IPS DF 6.9 (cell line): Measurements from ENCODE around the gene ATG2B.

Experiments used
- DNase-seq: peaks from one replicate; pipeline ENCODE4 v3.0.0-alpha.2; 2013; ENCODE audit warnings: low read depth, low spot score
- H3K27ac ChIP-seq: one replicate; pipeline ENCODE4 v1.5.1; 2013; ENCODE audit warnings: low read length, control low read depth
- H3K27me3 ChIP-seq: 2 replicates; pipeline ENCODE4 v1.6.1; 2013; ENCODE audit warnings: mild to moderate bottlenecking, low read length; ENCODE audit not compliant: control insufficient read depth, insufficient read depth
- H3K36me3 ChIP-seq: 2 replicates; pipeline ENCODE4 v1.6.1; 2013; ENCODE audit warnings: low read length; ENCODE audit not compliant: control insufficient read depth, insufficient read depth
- H3K4me1 ChIP-seq: 2 replicates; pipeline ENCODE4 v1.6.1; 2013; ENCODE audit warnings: low read length; ENCODE audit not compliant: control insufficient read depth, insufficient read depth
- H3K4me3 ChIP-seq: 2 replicates; pipeline ENCODE4 v1.5.1; 2013; ENCODE audit warnings: mild to moderate bottlenecking, low read length
- H3K9me3 ChIP-seq: 2 replicates; pipeline ENCODE4 v1.6.1; 2013; ENCODE audit warnings: low read length, inconsistent platforms; ENCODE audit not compliant: control insufficient read depth, insufficient read depth
- WGBS: extraction: QIAGEN DNeasy Blood & Tissue Kit; methylation state at CpG from one replicate; pipeline ENCODE4 v1.1.7; 2013; ENCODE audit warnings: mixed read lengths, missing lambda C conversion rate; ENCODE audit not compliant: insufficient read length, insufficient coverage; 5-methylcytosine and 5-hydroxymethylcytosine counted together

Gene ATG2B

GRCh38 chr14:96310906-96311305, 52.2 kb downstream of the ATG2B start:
- Histone ChIP-seq H3K36me3 (peaks cover 2% of the 10 kb centered on the region; the same call in 1 of the 2 replicates), H3K27me3 (no peaks in the 10 kb centered on the region; the same call in 1 of the 2 replicates), H3K27ac (no peak overlapping the region), H3K4me3 (no peak overlapping the region), H3K9me3 (no peaks in the 10 kb centered on the region), H3K4me1 (no peaks in the 10 kb centered on the region)
- WGBS, result no CpG with 5 or more reads among the region's 6 CpGs
- DNase-seq, result no peak

- H3K9me3 ChIP-seq, result no peaks in the 10 kb centered on the region
- H3K27me3 ChIP-seq, result no peaks in the 10 kb centered on the region; the same call in 1 of the 2 replicates
- H3K4me1 ChIP-seq, result no peaks in the 10 kb centered on the region
- WGBS, result 90% methylated on average over 2 of the region's 5 CpGs
- H3K36me3 ChIP-seq, result peaks cover 2% of the 10 kb centered on the region; the same call in 1 of the 2 replicates
- no peak overlapping the region for H3K27ac ChIP-seq
- no peak for DNase-seq
- H3K4me3 ChIP-seq, result no peak overlapping the region
These were observed 53.2 kb downstream of the ATG2B start for GRCh38 chr14:96309896-96310330.

DNA sequence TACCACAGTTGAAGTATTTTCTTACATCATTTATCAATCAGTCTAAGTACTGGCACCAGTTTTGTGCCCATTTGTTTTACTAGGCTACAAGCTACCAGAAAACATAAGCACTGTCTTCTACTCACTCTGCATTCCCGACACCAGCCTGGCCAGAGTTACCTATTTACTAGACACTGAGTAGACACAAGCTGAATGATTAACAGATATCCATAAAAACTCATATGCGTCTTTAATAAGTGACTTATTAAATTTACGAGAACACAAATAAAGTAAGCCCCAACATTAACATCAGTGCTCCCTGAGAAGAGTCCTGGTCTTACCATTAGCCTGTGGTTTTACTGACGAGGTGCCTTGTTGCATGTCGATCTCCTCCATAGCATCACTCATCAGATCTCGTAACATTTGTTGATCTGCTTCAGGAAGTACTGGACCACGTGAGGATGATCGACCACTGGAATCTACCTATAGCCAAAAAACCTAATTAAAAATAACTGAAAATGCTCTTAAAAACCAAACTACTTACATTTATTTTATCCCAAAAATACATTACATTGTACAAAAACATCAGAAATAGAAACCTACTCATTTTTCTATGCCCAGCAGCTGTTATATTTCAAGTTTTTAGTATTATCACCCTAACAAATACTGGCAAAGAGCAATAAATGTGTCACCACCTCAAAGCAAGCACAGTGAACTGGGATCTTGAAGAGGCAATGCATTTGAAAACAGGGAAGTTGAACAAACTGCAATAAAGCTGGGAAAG, 53.8 kb downstream of the ATG2B start:
- no peak overlapping the region for H3K27ac ChIP-seq
- no peak overlapping the region for H3K4me3 ChIP-seq
- no peaks in the 10 kb centered on the region for H3K9me3 ChIP-seq
- H3K4me1 ChIP-seq, result no peaks in the 10 kb centered on the region
- no peaks in the 10 kb centered on the region; the same call in 1 of the 2 replicates for H3K27me3 ChIP-seq
- DNase-seq, result no peak
- WGBS, result no CpG with 5 or more reads among the region's 8 CpGs
- H3K36me3 ChIP-seq, result peaks cover 2% of the 10 kb centered on the region; the same call in 1 of the 2 replicates

DNA sequence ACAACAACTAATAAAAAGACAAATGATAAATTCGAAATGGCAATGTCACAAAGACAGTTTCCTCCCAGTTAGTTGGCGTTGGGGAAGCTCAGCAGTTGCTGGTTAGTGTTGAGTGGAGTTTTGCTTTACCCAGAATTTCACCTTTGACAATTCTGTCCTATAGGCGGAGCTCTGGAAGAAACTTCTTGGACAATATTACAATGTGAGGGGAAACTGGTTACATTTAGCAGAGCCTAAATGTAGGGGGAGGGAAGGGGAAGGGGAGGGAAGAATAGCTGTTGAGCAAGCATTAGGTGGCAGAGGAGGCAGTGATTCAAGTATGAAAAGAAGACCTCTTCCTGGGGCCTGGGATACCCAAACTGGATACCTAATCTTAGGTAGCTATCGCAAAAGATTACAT, 55.7 kb downstream of the ATG2B start:
- peaks cover 2% of the 10 kb centered on the region; the same call in 1 of the 2 replicates for H3K36me3 ChIP-seq

GRCh38 chr14:96304956-96305355, 58.2 kb downstream of the ATG2B start:
- H3K27ac ChIP-seq, result no peak overlapping the region
- no peak for DNase-seq
- no CpG with 5 or more reads among the region's 9 CpGs for WGBS
- no peaks in the 10 kb centered on the region for H3K4me1 ChIP-seq
- H3K36me3 ChIP-seq, result no peaks in the 10 kb centered on the region; the same call in 1 of the 2 replicates
- no peaks in the 10 kb centered on the region; the same call in 1 of the 2 replicates for H3K27me3 ChIP-seq
- H3K9me3 ChIP-seq, result no peaks in the 10 kb centered on the region
- no peak overlapping the region for H3K4me3 ChIP-seq

More for the DNA sequence above, 55.7 kb downstream of the ATG2B start:
- no peaks in the 10 kb centered on the region for H3K4me1 ChIP-seq
- no peak for DNase-seq
- H3K27ac ChIP-seq, result no peak overlapping the region
- no peak overlapping the region for H3K4me3 ChIP-seq
- no CpG with 5 or more reads among the region's 4 CpGs for WGBS
- H3K9me3 ChIP-seq, result no peaks in the 10 kb centered on the region
- no peaks in the 10 kb centered on the region; the same call in 1 of the 2 replicates for H3K27me3 ChIP-seq

DNA sequence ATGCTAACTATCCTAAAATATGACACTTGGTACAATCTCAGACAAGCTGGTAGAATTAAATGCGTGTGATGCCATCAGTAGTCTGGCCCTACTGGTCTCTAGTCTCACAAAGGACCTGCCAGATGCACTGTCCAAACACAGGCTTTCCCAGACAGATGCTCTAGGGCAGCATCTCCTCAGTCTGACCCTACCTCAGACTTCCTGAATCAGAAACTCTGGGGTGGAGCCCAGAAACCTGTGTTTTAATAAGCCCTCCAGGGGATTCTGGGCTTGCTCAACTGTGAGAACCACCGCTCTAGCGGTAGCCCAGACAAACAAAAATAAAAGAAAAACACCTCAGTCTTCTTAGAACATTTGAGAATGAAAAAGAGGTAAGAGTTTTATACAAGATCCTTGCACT, 59.2 kb downstream of the ATG2B start:
- Histone ChIP-seq H3K27ac (no peak overlapping the region), H3K4me1 (no peaks in the 10 kb centered on the region), H3K9me3 (no peaks in the 10 kb centered on the region), H3K4me3 (no peak overlapping the region), H3K36me3 (no peaks in the 10 kb centered on the region; the same call in 1 of the 2 replicates), H3K27me3 (no peaks in the 10 kb centered on the region; the same call in 1 of the 2 replicates)
- WGBS, result no CpG with 5 or more reads among the region's 3 CpGs
- no peak for DNase-seq

- H3K27ac ChIP-seq, result no peak overlapping the region
- no peak overlapping the region for H3K4me3 ChIP-seq
- H3K4me1 ChIP-seq, result no peaks in the 10 kb centered on the region
- H3K27me3 ChIP-seq, result no peaks in the 10 kb centered on the region
- no CpG with 5 or more reads among the region's 3 CpGs for WGBS
- DNase-seq, result no peak
- no peaks in the 10 kb centered on the region for H3K9me3 ChIP-seq
- H3K36me3 ChIP-seq, result no peaks in the 10 kb centered on the region; the same call in 1 of the 2 replicates
These were observed 63.7 kb downstream of the ATG2B start for GRCh38 chr14:96299441-96299840.

DNA sequence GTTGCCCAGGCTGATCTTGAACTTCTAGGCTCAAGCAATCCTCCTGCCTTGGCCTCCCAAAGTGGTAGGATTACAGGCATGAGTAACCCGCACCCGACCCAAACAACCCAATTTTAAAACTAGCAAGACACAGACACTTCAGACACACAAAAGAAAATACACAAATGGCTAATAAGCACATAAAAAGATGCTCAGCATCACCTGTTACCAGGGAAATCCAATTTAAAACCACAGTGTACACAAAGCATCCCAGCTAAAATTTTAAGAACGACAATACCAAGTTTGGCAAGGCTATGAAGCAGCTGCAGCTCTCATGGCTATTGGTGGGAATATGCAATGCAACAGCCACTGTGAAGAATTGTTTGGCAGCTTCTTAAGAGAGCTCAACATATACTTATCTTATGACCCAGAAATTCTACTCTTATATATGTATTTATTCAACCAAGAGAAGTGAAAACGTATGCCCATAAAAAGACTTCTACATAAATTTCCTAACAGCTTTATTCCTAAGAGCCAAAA, 65.1 kb downstream of the ATG2B start:
- WGBS, result no CpG with 5 or more reads among the region's 4 CpGs
- H3K36me3 ChIP-seq, result no peaks in the 10 kb centered on the region; the same call in 1 of the 2 replicates
- H3K9me3 ChIP-seq, result no peaks in the 10 kb centered on the region
- no peaks in the 10 kb centered on the region for H3K4me1 ChIP-seq
- H3K4me3 ChIP-seq, result no peak overlapping the region
- DNase-seq, result no peak
- no peak overlapping the region for H3K27ac ChIP-seq
- no peaks in the 10 kb centered on the region for H3K27me3 ChIP-seq

GRCh38 chr14:96297000-96297399, 66.1 kb downstream of the ATG2B start:
- no CpG with 5 or more reads among the region's 2 CpGs for WGBS
- no peaks in the 10 kb centered on the region; the same call in 1 of the 2 replicates for H3K36me3 ChIP-seq
- no peak for DNase-seq
- H3K4me3 ChIP-seq, result no peak overlapping the region
- H3K27me3 ChIP-seq, result no peaks in the 10 kb centered on the region
- H3K27ac ChIP-seq, result no peak overlapping the region
- no peaks in the 10 kb centered on the region for H3K4me1 ChIP-seq
- H3K9me3 ChIP-seq, result no peaks in the 10 kb centered on the region

GRCh38 chr14:96294246-96294645, 68.9 kb downstream of the ATG2B start:
- H3K4me1 ChIP-seq, result no peaks in the 10 kb centered on the region
- peaks cover 2% of the 10 kb centered on the region; the same call in 1 of the 2 replicates for H3K36me3 ChIP-seq
- no peaks in the 10 kb centered on the region for H3K27me3 ChIP-seq
- H3K4me3 ChIP-seq, result no peak overlapping the region
- no peak overlapping the region for H3K27ac ChIP-seq
- H3K9me3 ChIP-seq, result no peaks in the 10 kb centered on the region
- no CpG with 5 or more reads among the region's 7 CpGs for WGBS
- no peak for DNase-seq
